ENCODE measurements around the gene PTPRT.

DNA sequence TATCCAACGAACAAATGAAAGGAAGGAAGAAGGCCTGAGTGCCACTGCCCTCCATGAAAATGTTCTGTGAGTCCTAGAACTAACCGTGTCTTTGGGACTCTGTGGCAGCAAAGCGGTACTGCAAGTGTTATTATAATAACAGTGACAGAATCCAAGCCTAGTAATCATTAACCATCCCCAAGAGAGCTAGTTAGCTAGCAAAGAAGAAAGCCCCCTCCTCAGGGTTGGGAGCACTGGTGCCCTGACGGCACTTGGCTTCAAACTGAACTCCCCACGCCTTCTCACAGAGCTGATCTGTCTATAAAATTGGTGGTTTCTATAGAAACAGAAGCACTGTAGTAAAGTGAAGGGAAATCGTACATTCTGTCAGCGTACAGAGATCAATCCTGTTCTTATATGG is 239.8 kb downstream of the PTPRT start:
- TF ChIP-seq POLR2A (IDR thresholded peaks at IDR 0.05) (no peak), CTCF (IDR thresholded peaks at IDR 0.05) (no peak)

Measured in uterus (tissue), 2 donors.